GM21737 (cell line): Measurements from ENCODE around the gene OR4L1.
"Not testable (repeated sequence)": the region's sequence is repeated elsewhere in the genome, so short reads cannot be mapped to it uniquely, and the experiment has no call there.

Source experiments
- ATAC-seq: cut with Tn5 transposase; IDR thresholded peaks from one replicate; pipeline ENCODE4 v1.9.1; 2021; ENCODE audit warnings: mild to moderate bottlenecking, moderate library complexity; ENCODE audit not compliant: unreplicated experiment

Gene OR4L1, protein sequence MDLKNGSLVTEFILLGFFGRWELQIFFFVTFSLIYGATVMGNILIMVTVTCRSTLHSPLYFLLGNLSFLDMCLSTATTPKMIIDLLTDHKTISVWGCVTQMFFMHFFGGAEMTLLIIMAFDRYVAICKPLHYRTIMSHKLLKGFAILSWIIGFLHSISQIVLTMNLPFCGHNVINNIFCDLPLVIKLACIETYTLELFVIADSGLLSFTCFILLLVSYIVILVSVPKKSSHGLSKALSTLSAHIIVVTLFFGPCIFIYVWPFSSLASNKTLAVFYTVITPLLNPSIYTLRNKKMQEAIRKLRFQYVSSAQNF

DNA sequence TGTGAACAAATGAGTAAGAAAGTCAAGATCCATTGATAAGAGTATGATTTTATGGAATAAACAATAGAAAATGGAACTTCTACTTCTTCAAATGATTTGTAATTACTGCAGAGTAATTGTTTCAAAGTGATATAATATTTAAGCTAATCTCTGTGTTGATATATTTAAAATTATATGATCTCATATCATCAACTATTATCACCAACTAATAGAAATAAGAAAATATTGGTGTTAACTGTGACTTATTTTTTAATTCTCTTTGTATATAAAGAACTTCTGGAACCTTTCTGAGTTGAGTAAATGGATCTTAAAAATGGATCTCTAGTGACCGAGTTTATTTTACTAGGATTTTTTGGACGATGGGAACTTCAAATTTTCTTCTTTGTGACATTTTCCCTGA lies at the start of gene OR4L1:
Gene OR4L1 (plus strand): TSS at position 301 of the 400 bp plus-strand sequence. CDS start 0 bp downstream, at position 301.
- ATAC-seq = no peak

GRCh38 chr14:20019257-20019865 lies 40.5 kb upstream of the OR4L1 start, which contains the start of gene OR4K14:
Gene OR4K14, minus strand, starts transcription at chr14:20019307. Its CDS starts 4,114 bp downstream, at chr14:20015193.
- no peak for ATAC-seq

DNA sequence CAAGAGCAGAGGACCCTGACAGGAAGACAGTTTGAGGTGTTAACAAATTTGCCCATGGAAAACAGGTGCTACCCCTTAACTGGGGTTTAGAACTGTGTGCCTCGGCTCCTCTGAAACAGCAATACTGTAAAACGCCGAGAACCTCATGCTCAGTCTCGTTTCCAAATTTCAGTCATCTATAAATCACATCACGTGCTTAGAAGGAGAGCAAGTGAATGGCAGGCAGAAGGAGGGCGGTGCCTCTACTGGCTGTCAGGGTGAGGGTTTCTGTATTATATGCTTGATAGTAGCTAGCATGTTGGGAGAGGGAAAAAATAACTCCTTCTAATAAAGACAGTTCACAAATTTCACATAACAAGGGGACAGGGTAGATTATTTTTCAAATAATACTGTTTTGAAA lies 28.8 kb upstream of the OR4L1 start:
- no peak for ATAC-seq

GRCh38 chr14:20035449-20035848 lies 24.4 kb upstream of the OR4L1 start:
- ATAC-seq = no peak

- no peak for ATAC-seq
Measured at GRCh38 chr14:20035938-20036337, 23.9 kb upstream of the OR4L1 start, which contains the start of gene OR4K13. Gene OR4K13, minus strand, starts transcription at chr14:20036038. Its CDS starts 1,280 bp downstream, at chr14:20034758.

- no peak for ATAC-seq
Measured at GRCh38 chr14:20044243-20044642, 15.6 kb upstream of the OR4L1 start.

DNA sequence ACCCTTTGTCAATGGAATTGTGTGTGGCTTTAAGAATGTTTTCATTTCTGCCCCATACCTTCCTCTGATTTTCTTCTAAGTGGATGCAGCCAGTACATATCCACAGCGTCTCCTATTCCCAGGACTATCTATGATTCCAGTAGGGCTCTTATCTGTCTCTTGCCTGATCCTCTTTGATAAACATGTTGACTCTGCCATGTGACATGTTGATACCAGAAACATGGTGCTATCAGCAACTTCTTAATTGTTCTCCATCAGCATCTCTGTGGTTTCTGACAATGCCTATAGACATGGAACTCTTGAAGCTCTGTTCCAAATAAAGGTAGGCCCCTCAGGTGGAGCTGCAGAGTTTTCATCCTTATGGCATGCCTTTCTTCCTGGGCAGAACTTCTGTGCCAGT lies 11.6 kb upstream of the OR4L1 start:
- ATAC-seq = no peak

DNA sequence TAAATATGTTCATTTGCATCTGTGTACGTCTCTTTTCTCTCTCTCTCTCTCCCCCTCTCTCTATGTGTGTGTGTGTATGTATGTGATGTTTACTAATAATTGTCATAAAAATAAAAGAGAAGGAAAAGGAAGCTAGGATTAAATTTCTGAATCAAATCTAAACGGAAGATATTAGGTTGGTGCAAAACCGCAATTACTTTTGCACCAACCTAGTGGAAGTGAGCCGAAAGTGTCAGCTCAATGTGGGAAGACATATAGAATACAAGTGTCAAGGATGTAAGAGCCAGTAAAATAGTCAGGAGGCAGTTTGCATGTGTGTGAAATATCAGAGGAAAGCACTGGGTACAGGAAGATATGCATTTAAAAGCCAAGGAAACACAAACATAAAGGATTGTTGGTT lies 32.2 kb downstream of the OR4L1 start:
- no peak for ATAC-seq

DNA sequence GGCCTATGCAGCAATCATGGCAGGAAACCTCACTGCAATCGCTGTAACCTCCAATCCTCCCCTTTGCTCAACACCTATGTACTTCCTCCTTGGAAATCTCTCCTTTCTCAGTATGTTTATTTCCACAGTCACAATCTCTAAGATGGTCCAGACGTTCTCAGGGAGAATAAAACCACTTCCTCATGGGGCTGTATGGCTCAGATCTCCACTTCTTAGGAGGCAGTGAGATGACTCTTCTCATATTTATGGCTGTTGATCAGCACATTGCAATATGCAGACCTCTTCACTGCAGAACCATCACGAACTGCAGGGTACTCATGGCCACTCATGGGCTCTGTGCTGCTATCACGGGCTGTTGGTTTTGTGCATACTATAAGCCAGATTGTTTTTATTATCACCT lies 33.6 kb downstream of the OR4L1 start:
- ATAC-seq = no peak

GRCh38 chr14:20098926-20099770 lies 39.3 kb downstream of the OR4L1 start:
- ATAC-seq = not testable (repeated sequence)

DNA sequence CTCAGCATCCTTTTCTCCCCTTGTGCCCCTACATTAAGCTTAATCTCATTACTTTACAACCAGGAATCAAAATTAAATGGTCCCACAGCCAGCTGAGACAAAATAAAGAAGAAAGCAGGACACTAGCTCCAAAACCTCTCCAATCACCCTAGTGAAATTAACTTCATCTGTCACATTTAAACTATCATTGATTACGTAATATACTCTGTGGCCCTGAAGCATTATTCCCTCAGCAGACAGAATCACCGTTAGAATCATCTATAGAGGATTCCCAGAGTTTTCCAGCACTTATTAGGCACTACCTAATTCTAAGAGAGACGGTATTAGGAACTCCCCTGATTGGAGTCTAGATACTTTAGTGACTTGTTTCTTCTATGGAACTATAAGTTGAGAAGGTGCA lies 50.6 kb downstream of the OR4L1 start, which contains the start of gene OR4K17:
Gene OR4K17 (plus strand): TSS at position 302 of the 400 bp plus-strand sequence. CDS start 6,761 bp downstream, outside the sequence.
- no peak for ATAC-seq
